Activated naive CD8-positive, alpha-beta T cell treated with anti-CD3 and anti-CD28 coated beads for 36 hours (primary cell): ENCODE measurements around the gene GPR68. TPM values are rescaled to one million over a fixed set of nuclear protein-coding genes. Genes with fewer than 3 reads are reported as not detected.

Experiments
- DNase-seq: peaks from one replicate; pipeline ENCODE4 v3.0.0; 2021
- H3K27ac Mint-ChIP-seq: one replicate; pipeline ENCODE4 v1.8.0; 2022; ENCODE audit warnings: mild to moderate bottlenecking, moderate library complexity, mixed read lengths
- H3K27me3 Mint-ChIP-seq: one replicate; pipeline ENCODE4 v1.8.0; 2022; ENCODE audit warnings: mild to moderate bottlenecking, mixed read lengths
- H3K36me3 Mint-ChIP-seq: one replicate; pipeline ENCODE4 v1.8.0; 2021; ENCODE audit warnings: mild to moderate bottlenecking, mixed read lengths
- H3K4me1 Mint-ChIP-seq: one replicate; pipeline ENCODE4 v1.8.0; 2021; ENCODE audit warnings: mixed read lengths
- H3K4me3 Mint-ChIP-seq: one replicate; pipeline ENCODE4 v1.8.0; 2022; ENCODE audit warnings: mild to moderate bottlenecking, moderate library complexity, mixed read lengths
- H3K9me3 Mint-ChIP-seq: one replicate; pipeline ENCODE4 v1.8.0; 2022; ENCODE audit warnings: mixed read lengths
- total RNA-seq, 2 experiments: library from RNA; stranded (reverse); gene quantifications; one replicate each; pipeline ENCODE4 v1.2.3, GENCODE V29; 2021

The GPR68 gene
- total RNA-seq, 2 experiments from 2014 or later: 14.0 to 14.4 TPM

GRCh38 chr14:91265404-91265803 is 20.9 kb upstream of the GPR68 start:
- no peak for DNase-seq
- Mint-ChIP-seq H3K9me3 (peaks cover 1% of the 10 kb centered on the region), H3K27me3 (no peaks in the 10 kb centered on the region), H3K27ac (peak overlapping the region; percentile 32), H3K4me1 (peaks cover 43% of the 10 kb centered on the region), H3K36me3 (peaks cover 18% of the 10 kb centered on the region), H3K4me3 (peak overlapping the region; percentile 39)

GRCh38 chr14:91264151-91265150 is 19.9 kb upstream of the GPR68 start:
- no peaks in the 10 kb centered on the region for H3K27me3 Mint-ChIP-seq
- peak; percentile 51 for DNase-seq
- peaks cover 49% of the 10 kb centered on the region for H3K4me1 Mint-ChIP-seq
- H3K4me3 Mint-ChIP-seq: peak overlapping the region; percentile 65
- peak overlapping the region; percentile 30 for H3K27ac Mint-ChIP-seq
- peaks cover 18% of the 10 kb centered on the region for H3K36me3 Mint-ChIP-seq
- peaks cover 1% of the 10 kb centered on the region for H3K9me3 Mint-ChIP-seq

- peaks cover 12% of the 10 kb centered on the region for H3K36me3 Mint-ChIP-seq
- H3K4me3 Mint-ChIP-seq: peak overlapping the region; percentile 38
- H3K9me3 Mint-ChIP-seq: peaks cover 1% of the 10 kb centered on the region
- no peak for DNase-seq
- H3K4me1 Mint-ChIP-seq: peaks cover 45% of the 10 kb centered on the region
- no peaks in the 10 kb centered on the region for H3K27me3 Mint-ChIP-seq
- peak overlapping the region; percentile 26 for H3K27ac Mint-ChIP-seq
Measured at GRCh38 chr14:91263329-91263728, 18.8 kb upstream of the GPR68 start.

- Mint-ChIP-seq H3K27me3 (no peaks in the 10 kb centered on the region), H3K4me1 (peaks cover 49% of the 10 kb centered on the region), H3K9me3 (peaks cover 1% of the 10 kb centered on the region), H3K36me3 (peaks cover 1% of the 10 kb centered on the region), H3K4me3 (no peak overlapping the region), H3K27ac (no peak overlapping the region)
- DNase-seq: no peak
Measured at GRCh38 chr14:91261986-91262549, 17.6 kb upstream of the GPR68 start.

GRCh38 chr14:91261115-91261514 is 16.6 kb upstream of the GPR68 start:
- DNase-seq: peak; percentile 73
- Mint-ChIP-seq H3K4me1 (peaks cover 53% of the 10 kb centered on the region), H3K4me3 (no peak overlapping the region)

GRCh38 chr14:91258876-91259275 is 14.4 kb upstream of the GPR68 start:
- H3K36me3 Mint-ChIP-seq: peaks cover 1% of the 10 kb centered on the region
- H3K9me3 Mint-ChIP-seq: peaks cover 1% of the 10 kb centered on the region
- no peak for DNase-seq
- H3K4me1 Mint-ChIP-seq: peaks cover 60% of the 10 kb centered on the region
- H3K4me3 Mint-ChIP-seq: no peak overlapping the region
- H3K27me3 Mint-ChIP-seq: no peaks in the 10 kb centered on the region
- no peak overlapping the region for H3K27ac Mint-ChIP-seq

More at GRCh38 chr14:91261115-91261514, 16.6 kb upstream of the GPR68 start:
- peaks cover 1% of the 10 kb centered on the region for H3K9me3 Mint-ChIP-seq
- no peaks in the 10 kb centered on the region for H3K27me3 Mint-ChIP-seq
- H3K27ac Mint-ChIP-seq: peak overlapping the region; percentile 79
- H3K36me3 Mint-ChIP-seq: peaks cover 1% of the 10 kb centered on the region

- Mint-ChIP-seq H3K36me3 (no peaks in the 10 kb centered on the region), H3K27ac (peak overlapping the region; percentile 74), H3K9me3 (peaks cover 1% of the 10 kb centered on the region), H3K4me1 (peaks cover 55% of the 10 kb centered on the region), H3K27me3 (no peaks in the 10 kb centered on the region), H3K4me3 (no peak overlapping the region)
- no peak for DNase-seq
Measured at GRCh38 chr14:91258011-91258618, 13.6 kb upstream of the GPR68 start.

GRCh38 chr14:91257328-91258010 is 13.0 kb upstream of the GPR68 start:
- H3K4me3 Mint-ChIP-seq: no peak overlapping the region
- no peaks in the 10 kb centered on the region for H3K27me3 Mint-ChIP-seq
- H3K4me1 Mint-ChIP-seq: peaks cover 53% of the 10 kb centered on the region
- no peaks in the 10 kb centered on the region for H3K36me3 Mint-ChIP-seq
- peak overlapping the region; percentile 74 for H3K27ac Mint-ChIP-seq
- DNase-seq: no peak
- H3K9me3 Mint-ChIP-seq: peaks cover 1% of the 10 kb centered on the region

GRCh38 chr14:91256661-91257060 is 12.2 kb upstream of the GPR68 start:
- H3K4me3 Mint-ChIP-seq: no peak overlapping the region
- peaks cover 56% of the 10 kb centered on the region for H3K4me1 Mint-ChIP-seq
- H3K27me3 Mint-ChIP-seq: no peaks in the 10 kb centered on the region
- DNase-seq: no peak
- peaks cover 5% of the 10 kb centered on the region for H3K36me3 Mint-ChIP-seq
- H3K9me3 Mint-ChIP-seq: peaks cover 1% of the 10 kb centered on the region
- H3K27ac Mint-ChIP-seq: no peak overlapping the region

- no peak for DNase-seq
- H3K9me3 Mint-ChIP-seq: no peaks in the 10 kb centered on the region
- H3K27me3 Mint-ChIP-seq: no peaks in the 10 kb centered on the region
- peaks cover 15% of the 10 kb centered on the region for H3K36me3 Mint-ChIP-seq
- H3K27ac Mint-ChIP-seq: no peak overlapping the region
- H3K4me1 Mint-ChIP-seq: peaks cover 59% of the 10 kb centered on the region
- no peak overlapping the region for H3K4me3 Mint-ChIP-seq
Measured at GRCh38 chr14:91255026-91255695, 10.7 kb upstream of the GPR68 start.

GRCh38 chr14:91254461-91254860 is 10.0 kb upstream of the GPR68 start:
- DNase-seq: peak; percentile 32

GRCh38 chr14:91253795-91254323 is 9.4 kb upstream of the GPR68 start:
- no peak for DNase-seq
- Mint-ChIP-seq H3K27me3 (no peaks in the 10 kb centered on the region), H3K36me3 (peaks cover 18% of the 10 kb centered on the region), H3K4me1 (peaks cover 64% of the 10 kb centered on the region), H3K27ac (peak overlapping the region; percentile 30), H3K9me3 (no peaks in the 10 kb centered on the region), H3K4me3 (peak overlapping the region; percentile 58)

More at GRCh38 chr14:91254461-91254860, 10.0 kb upstream of the GPR68 start:
- peak overlapping the region; percentile 58 for H3K4me3 Mint-ChIP-seq
- peaks cover 62% of the 10 kb centered on the region for H3K4me1 Mint-ChIP-seq
- H3K36me3 Mint-ChIP-seq: peaks cover 18% of the 10 kb centered on the region
- H3K9me3 Mint-ChIP-seq: no peaks in the 10 kb centered on the region
- no peaks in the 10 kb centered on the region for H3K27me3 Mint-ChIP-seq
- peak overlapping the region; percentile 30 for H3K27ac Mint-ChIP-seq

GRCh38 chr14:91252871-91253794 is 8.6 kb upstream of the GPR68 start:
- Mint-ChIP-seq H3K27ac (no peak overlapping the region), H3K36me3 (peaks cover 22% of the 10 kb centered on the region), H3K4me1 (peaks cover 70% of the 10 kb centered on the region), H3K4me3 (peak overlapping the region; percentile 40), H3K27me3 (no peaks in the 10 kb centered on the region), H3K9me3 (no peaks in the 10 kb centered on the region)
- peak; percentile 58 for DNase-seq
